ENCODE measurements around the gene TTC1.

The TTC1 gene

GRCh38 chr5:160088805-160089204 lies 79.9 kb downstream of the TTC1 start:
- Histone ChIP-seq H3K27me3 (ENCODE audit: insufficient read depth, low read length, poor library complexity, severe bottlenecking) (no peaks in the 10 kb centered on the region), H2AFZ (ENCODE audit: low read length) (no peak overlapping the region), H3F3A (ENCODE audit: low read depth) (no peaks in the 10 kb centered on the region), H3K4me1 (ENCODE audit: insufficient read depth, low read length, poor library complexity, severe bottlenecking) (no peaks in the 10 kb centered on the region), H3K4me2 (ENCODE audit: low read depth, low read length, poor library complexity, severe bottlenecking) (no peak overlapping the region), H3K9me3 (ENCODE audit: insufficient read depth, low read depth, low read length) (no peaks in the 10 kb centered on the region), H3K36me3 (ENCODE audit: insufficient read depth, low read length) (peaks cover 20% of the 10 kb centered on the region; the same call in 1 of the 2 replicates), H3K4me3 (ENCODE audit: low read length, poor library complexity, severe bottlenecking) (no peak overlapping the region), H3K9ac (ENCODE audit: low read depth, low read length, poor library complexity, severe bottlenecking) (no peak overlapping the region), H3K9me2 (replicated peaks; ENCODE audit: low read depth, low read length) (no peaks in the 10 kb centered on the region), H3K79me2 (ENCODE audit: insufficient read depth, low read length) (no peaks in the 10 kb centered on the region), H4K20me1 (ENCODE audit: insufficient read depth, low read length, poor library complexity, severe bottlenecking) (no peaks in the 10 kb centered on the region)
- no peak for TF ChIP-seq EZH2phosphoT487 (IDR thresholded peaks at IDR 0.05; ENCODE audit: borderline replicate concordance)
- TF ChIP-seq, protein P1, sequence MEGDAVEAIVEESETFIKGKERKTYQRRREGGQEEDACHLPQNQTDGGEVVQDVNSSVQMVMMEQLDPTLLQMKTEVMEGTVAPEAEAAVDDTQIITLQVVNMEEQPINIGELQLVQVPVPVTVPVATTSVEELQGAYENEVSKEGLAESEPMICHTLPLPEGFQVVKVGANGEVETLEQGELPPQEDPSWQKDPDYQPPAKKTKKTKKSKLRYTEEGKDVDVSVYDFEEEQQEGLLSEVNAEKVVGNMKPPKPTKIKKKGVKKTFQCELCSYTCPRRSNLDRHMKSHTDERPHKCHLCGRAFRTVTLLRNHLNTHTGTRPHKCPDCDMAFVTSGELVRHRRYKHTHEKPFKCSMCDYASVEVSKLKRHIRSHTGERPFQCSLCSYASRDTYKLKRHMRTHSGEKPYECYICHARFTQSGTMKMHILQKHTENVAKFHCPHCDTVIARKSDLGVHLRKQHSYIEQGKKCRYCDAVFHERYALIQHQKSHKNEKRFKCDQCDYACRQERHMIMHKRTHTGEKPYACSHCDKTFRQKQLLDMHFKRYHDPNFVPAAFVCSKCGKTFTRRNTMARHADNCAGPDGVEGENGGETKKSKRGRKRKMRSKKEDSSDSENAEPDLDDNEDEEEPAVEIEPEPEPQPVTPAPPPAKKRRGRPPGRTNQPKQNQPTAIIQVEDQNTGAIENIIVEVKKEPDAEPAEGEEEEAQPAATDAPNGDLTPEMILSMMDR (conservative IDR thresholded peaks at IDR 0.05; ENCODE audit: low read length): no peak

DNA sequence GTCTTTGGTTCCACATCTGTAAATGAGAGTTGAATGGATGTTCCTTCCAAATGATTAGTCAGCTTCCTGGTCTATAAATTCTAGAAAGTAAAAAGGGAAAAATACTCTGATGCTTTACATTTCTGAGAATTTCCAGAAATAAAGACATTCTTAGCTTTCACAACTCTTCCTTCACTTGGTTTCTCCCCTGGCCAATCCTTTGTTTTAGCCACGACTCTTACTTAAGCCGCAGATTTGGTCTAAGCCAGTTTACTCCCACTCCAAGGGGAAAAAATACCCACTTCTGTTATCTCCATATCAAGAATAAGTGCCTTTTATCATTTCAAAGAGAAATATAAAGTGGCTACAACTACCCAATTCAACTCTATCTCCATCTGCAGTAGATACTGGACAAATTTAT lies 80.6 kb downstream of the TTC1 start:
- Histone ChIP-seq H3F3A (ENCODE audit: low read depth) (no peaks in the 10 kb centered on the region), H3K27me3 (ENCODE audit: insufficient read depth, low read length, poor library complexity, severe bottlenecking) (no peaks in the 10 kb centered on the region), H4K20me1 (ENCODE audit: insufficient read depth, low read length, poor library complexity, severe bottlenecking) (no peaks in the 10 kb centered on the region), H3K4me2 (ENCODE audit: low read depth, low read length, poor library complexity, severe bottlenecking) (no peak overlapping the region), H3K79me2 (ENCODE audit: insufficient read depth, low read length) (no peaks in the 10 kb centered on the region), H3K9me2 (replicated peaks; ENCODE audit: low read depth, low read length) (no peaks in the 10 kb centered on the region), H3K4me3 (ENCODE audit: low read length, poor library complexity, severe bottlenecking) (no peak overlapping the region), H3K4me1 (ENCODE audit: insufficient read depth, low read length, poor library complexity, severe bottlenecking) (no peaks in the 10 kb centered on the region), H2AFZ (ENCODE audit: low read length) (no peak overlapping the region), H3K9me3 (ENCODE audit: insufficient read depth, low read depth, low read length) (no peaks in the 10 kb centered on the region), H3K9ac (ENCODE audit: low read depth, low read length, poor library complexity, severe bottlenecking) (no peak overlapping the region), H3K36me3 (ENCODE audit: insufficient read depth, low read length) (peaks cover 20% of the 10 kb centered on the region; the same call in 1 of the 2 replicates)
- TF ChIP-seq, protein P1 (conservative IDR thresholded peaks at IDR 0.05; ENCODE audit: low read length): no peak
- TF ChIP-seq EZH2phosphoT487 (IDR thresholded peaks at IDR 0.05; ENCODE audit: borderline replicate concordance): no peak

DNA sequence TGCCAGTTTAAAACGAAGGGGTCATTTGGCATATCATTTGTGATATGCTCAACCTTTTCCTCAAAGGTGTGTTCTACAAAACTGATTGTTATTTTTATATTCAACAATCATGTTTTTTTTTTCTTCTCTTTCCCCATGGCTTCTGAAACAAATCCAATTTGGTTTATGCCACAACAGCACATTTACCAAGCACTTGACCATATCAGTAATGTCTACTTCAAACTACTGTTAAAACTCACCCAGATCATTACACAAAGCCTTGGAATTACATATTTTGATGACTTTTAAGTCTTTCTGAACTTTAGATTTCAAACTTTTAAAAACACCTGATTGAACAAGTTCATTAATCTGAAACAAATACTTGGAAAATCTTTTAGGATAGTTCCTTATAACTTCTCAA lies 81.1 kb downstream of the TTC1 start:
- no peaks in the 10 kb centered on the region for H3K9me3 ChIP-seq (ENCODE audit: insufficient read depth, low read depth, low read length)
- H3K4me3 ChIP-seq (ENCODE audit: low read length, poor library complexity, severe bottlenecking): no peak overlapping the region
- no peaks in the 10 kb centered on the region for H3K9me2 ChIP-seq (replicated peaks; ENCODE audit: low read depth, low read length)
- H3K36me3 ChIP-seq (ENCODE audit: insufficient read depth, low read length): peaks cover 20% of the 10 kb centered on the region; the same call in 1 of the 2 replicates
- no peaks in the 10 kb centered on the region for H3K4me1 ChIP-seq (ENCODE audit: insufficient read depth, low read length, poor library complexity, severe bottlenecking)
- no peak overlapping the region for H2AFZ ChIP-seq (ENCODE audit: low read length)
- no peaks in the 10 kb centered on the region for H3K79me2 ChIP-seq (ENCODE audit: insufficient read depth, low read length)
- no peaks in the 10 kb centered on the region for H4K20me1 ChIP-seq (ENCODE audit: insufficient read depth, low read length, poor library complexity, severe bottlenecking)
- H3K9ac ChIP-seq (ENCODE audit: low read depth, low read length, poor library complexity, severe bottlenecking): no peak overlapping the region
- H3K4me2 ChIP-seq (ENCODE audit: low read depth, low read length, poor library complexity, severe bottlenecking): no peak overlapping the region
- TF ChIP-seq EZH2phosphoT487 (IDR thresholded peaks at IDR 0.05; ENCODE audit: borderline replicate concordance): no peak
- TF ChIP-seq, protein P1 (conservative IDR thresholded peaks at IDR 0.05; ENCODE audit: low read length): no peak
- no peaks in the 10 kb centered on the region for H3F3A ChIP-seq (ENCODE audit: low read depth)
- no peaks in the 10 kb centered on the region for H3K27me3 ChIP-seq (ENCODE audit: insufficient read depth, low read length, poor library complexity, severe bottlenecking)

Measured in Loucy (cell line).